PC-9 (cell line): ENCODE data around the gene EED. TPM values are rescaled to one million over a fixed set of nuclear protein-coding genes. Genes with fewer than 3 reads are reported as not detected.
A peak's percentile ranks its signal among the peaks of the same experiment; 100 is the strongest.

Experiments
- Bru-seq: library from RNA; stranded (reverse); fragments of 400-500 nt; gene quantifications from one replicate; lab custom pipeline; 2021; lab: Mats Ljungman, UMichigan
- BruChase-seq, 2 experiments: library from RNA; stranded (reverse); fragments of 400-500 nt; gene quantifications; one replicate each; lab custom pipeline; 2021; lab: Mats Ljungman, UMichigan
- BruUV-seq: library from RNA; stranded (reverse); fragments of 400-500 nt; replicated peaks from 2 replicates; lab custom pipeline; 2021; lab: Mats Ljungman, UMichigan
- CTCF ChIA-PET: fragments of 300-600 bp; sonication (Branson Sonifier 250); formaldehyde crosslinking; loops from one replicate; lab custom pipeline; 2022; ENCODE audit warnings: antibody characterized with exemption; lab: Charles Lee
- POLR2A ChIA-PET: fragments of 300-600 bp; sonication (Branson Sonifier 250); formaldehyde crosslinking; loops from one replicate; lab custom pipeline; 2022; ENCODE audit warnings: antibody characterized with exemption; ENCODE audit not compliant: unreplicated experiment; lab: Charles Lee
- DNase-seq, 2 experiments: peaks; one replicate each; pipeline versions ENCODE4 v3.0.0 to v3.0.0-alpha.2; 2015 to 2022; ENCODE audit warnings: mixed read lengths in 1 of 2
- H2AFZ ChIP-seq: fragments of 200-600 bp; sonication (generic); 2 replicates; pipeline ENCODE4 v1.8.1; 2017; ENCODE audit warnings: antibody characterized with exemption
- H3F3A ChIP-seq: fragments of 200-600 bp; sonication (generic); 2 replicates; pipeline ENCODE4 v1.8.1; 2017; ENCODE audit warnings: antibody characterized with exemption, mild to moderate bottlenecking, low read depth; ENCODE audit not compliant: insufficient read depth
- H3K27ac ChIP-seq: fragments of 200-600 bp; sonication (generic); 2 replicates; pipeline ENCODE4 v1.6.1; 2016; ENCODE audit warnings: mixed run types
- H3K27me3 ChIP-seq: fragments of 200-600 bp; sonication (generic); 2 replicates; pipeline ENCODE4 v1.6.1; 2016; ENCODE audit warnings: low read depth, mixed run types; ENCODE audit not compliant: insufficient read depth
- H3K36me3 ChIP-seq: fragments of 200-600 bp; sonication (generic); 2 replicates; pipeline ENCODE4 v1.6.1; 2016; ENCODE audit warnings: low read depth, mixed run types
- H3K4me1 ChIP-seq: fragments of 200-600 bp; sonication (generic); replicated peaks from 2 replicates; pipeline ENCODE4 v1.6.1; 2016; ENCODE audit warnings: mixed run types; ENCODE audit not compliant: insufficient read depth
- H3K4me2 ChIP-seq: fragments of 200-600 bp; sonication (generic); 2 replicates; pipeline ENCODE4 v1.6.1; 2017; ENCODE audit warnings: mixed run types
- H3K4me3 ChIP-seq: fragments of 200-600 bp; sonication (generic); 2 replicates; pipeline ENCODE4 v1.6.1; 2016; ENCODE audit warnings: mixed run types
- H3K79me2 ChIP-seq: fragments of 200-600 bp; sonication (generic); 2 replicates; pipeline ENCODE4 v1.6.1; 2017; ENCODE audit warnings: low read depth, mixed run types
- H3K9me2 ChIP-seq: fragments of 200-600 bp; sonication (generic); 2 replicates; pipeline ENCODE4 v1.8.1; 2017; ENCODE audit warnings: mild to moderate bottlenecking; ENCODE audit not compliant: insufficient read depth
- H3K9me3 ChIP-seq: fragments of 200-600 bp; sonication (generic); 2 replicates; pipeline ENCODE4 v1.8.1; 2016; ENCODE audit warnings: low read depth; ENCODE audit not compliant: insufficient read depth
- H4K20me1 ChIP-seq: fragments of 200-600 bp; sonication (generic); 2 replicates; pipeline ENCODE4 v1.8.1; 2017; ENCODE audit not compliant: insufficient read depth
- CTCF ChIP-seq: fragments of 200-600 bp; sonication (generic); conservative IDR thresholded peaks from 2 replicates; pipeline ENCODE4 v1.6.1; 2017; ENCODE audit warnings: mixed run types, antibody characterized with exemption, mild to moderate bottlenecking, moderate library complexity
- EZH2 ChIP-seq: fragments of 200-600 bp; sonication (generic); IDR thresholded peaks from 2 replicates; pipeline ENCODE4 v1.8.0; 2017; ENCODE audit warnings: antibody characterized with exemption, low read depth
- intact Hi-C: fragments of 100-400 bp; cut with micrococcal nuclease; formaldehyde crosslinking; loops from one replicate; pipeline ENCODE4 v1.10.0; 2022; ENCODE audit not compliant: unreplicated experiment
- long read RNA-seq: library from polyadenylated mRNA; stranded (forward); transcript quantifications from one replicate; pipeline ENCODE4 v2.0.0, GENCODE V29; 2022
- total RNA-seq: library from RNA; stranded (reverse); gene quantifications from 2 replicates; pipeline ENCODE4 v1.2.3, GENCODE V29; 2021

Gene EED
- total RNA-seq (33.4 and 37.4 TPM in 2 replicates), Bru-seq, nascent RNA (percentile 97 among the genes with signal in this experiment), BruChase-seq, experiment 1, labeled RNA remaining after a 2-hour chase (percentile 94 among the genes with signal in this experiment), BruChase-seq, experiment 2, labeled RNA remaining after a 6-hour chase (percentile 76 among the genes with signal in this experiment)
- long read RNA-seq, transcript EED-201 (12 exons, 2,223 nt) = major isoform, 44 of 62 reads
- long read RNA-seq, partial matches to known transcripts = 1 of 62 reads
- long read RNA-seq, other reads (novel, unspliced or antisense) = 11 of 62 reads

DNA sequence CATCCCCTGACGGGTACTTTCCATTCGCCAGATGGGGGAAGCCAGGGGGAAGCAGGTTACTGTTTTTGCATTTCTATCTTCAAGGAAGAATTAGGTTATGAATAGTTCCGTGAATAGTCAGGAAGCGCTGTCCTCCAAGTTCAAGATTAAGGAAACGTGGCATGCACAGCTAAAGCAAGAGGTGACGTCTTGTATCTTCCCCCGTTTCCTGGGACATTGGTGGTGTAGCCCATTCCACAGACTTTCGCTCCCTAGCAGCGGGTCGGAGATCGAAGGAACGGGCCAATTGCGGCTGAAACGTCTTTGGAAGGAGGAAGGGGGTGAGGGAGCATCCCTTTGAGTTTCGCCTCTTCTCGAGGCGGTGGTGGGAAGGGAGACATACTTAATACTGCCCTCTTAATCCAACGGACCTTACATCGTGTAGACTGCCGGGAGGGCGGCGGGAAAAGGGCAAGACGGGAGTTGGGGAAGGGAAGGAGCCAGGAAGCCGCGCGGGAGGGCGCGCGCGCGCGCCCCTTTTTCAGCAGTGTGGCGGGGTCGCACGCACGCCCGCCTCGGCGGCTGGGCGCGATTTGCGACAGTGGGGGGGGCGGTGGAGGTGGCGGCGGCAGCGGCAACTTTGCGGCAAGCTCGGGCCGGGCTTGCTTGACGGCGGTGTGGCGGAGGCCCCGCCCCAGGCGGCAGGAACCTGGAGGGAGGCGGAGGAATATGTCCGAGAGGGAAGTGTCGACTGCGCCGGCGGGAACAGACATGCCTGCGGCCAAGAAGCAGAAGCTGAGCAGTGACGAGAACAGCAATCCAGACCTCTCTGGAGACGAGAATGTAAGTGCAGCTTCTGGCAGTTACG is at the start of gene EED:
Gene EED (plus strand): TSS at position 232 of the 847 bp plus-strand sequence. CDS start 477 bp downstream, at position 709.
- Histone ChIP-seq H4K20me1 (peaks cover 35% of the 10 kb centered on the region), H3F3A (peaks cover 5% of the 10 kb centered on the region; the same call in 1 of the 2 replicates), H3K9me2 (no peaks in the 10 kb centered on the region), H3K36me3 (0 out of 2 replicates have a peak, but pooled peaks cover 2% of the 10 kb centered on the region), H3K4me2 (peak within 1 kb of the TSS; percentile 80), H3K4me1 (peaks cover 45% of the 10 kb centered on the region), H3K27ac (peak within 1 kb of the TSS; percentile 92), H3K79me2 (peaks cover 47% of the 10 kb centered on the region), H2AFZ (peak within 1 kb of the TSS; percentile 82), H3K27me3 (no peaks in the 10 kb centered on the region), H3K4me3 (peak within 1 kb of the TSS; percentile 67), H3K9me3 (no peaks in the 10 kb centered on the region)
- DNase-seq = peak; percentile 93 to 94
- intact Hi-C loops = loop anchor here (1.0 to 10.0 kb wide), 5 partner anchors 58 to 616 kb away; partner anchors contain the start of genes CREBZF, HIKESHI, PICALM and TMEM126B
- BruUV-seq = TSS peak; percentile 80
- POLR2A ChIA-PET = interaction anchor here (0.6 to 1.1 kb wide), 4 partner anchors 20 to 617 kb away, joined by 3 to 10 read pairs (median 6); partner anchors contain the start of gene DLG2
- CTCF ChIA-PET = no interaction called here
- TF ChIP-seq CTCF = 0 out of 2 replicates have a peak, but pooled peaks have one; percentile 18
- no peak for TF ChIP-seq EZH2

DNA sequence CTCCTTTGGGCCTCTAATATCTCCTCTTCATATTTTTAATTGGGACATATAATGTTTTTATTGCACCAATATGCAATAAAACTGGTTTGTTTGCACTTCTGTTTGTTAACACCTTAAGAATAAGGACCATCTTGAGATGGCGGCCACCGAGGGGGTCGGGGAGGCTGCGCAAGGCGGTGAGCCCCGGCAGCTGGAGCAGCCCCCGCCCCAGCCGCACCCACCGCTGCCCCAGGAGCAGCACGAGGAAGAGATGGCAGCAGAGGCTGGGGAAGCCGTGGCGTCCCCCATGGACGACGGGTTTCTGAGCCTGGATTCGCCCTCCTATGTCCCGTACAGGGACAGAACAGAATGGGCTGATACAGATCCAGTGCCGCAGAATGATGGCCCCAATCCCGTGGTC is 49.6 kb upstream of the EED start:
- no TSS peak for BruUV-seq
- Histone ChIP-seq H3K4me3 (no peak overlapping the region), H3K27me3 (no peaks in the 10 kb centered on the region), H3K9me3 (no peaks in the 10 kb centered on the region), H3K9me2 (no peaks in the 10 kb centered on the region), H3K4me2 (no peak overlapping the region), H3F3A (0 out of 2 replicates have a peak, but pooled peaks cover 4% of the 10 kb centered on the region), H3K4me1 (peaks cover 13% of the 10 kb centered on the region), H3K27ac (no peak overlapping the region), H2AFZ (no peak overlapping the region), H3K79me2 (no peaks in the 10 kb centered on the region), H3K36me3 (no peaks in the 10 kb centered on the region), H4K20me1 (no peaks in the 10 kb centered on the region)
- CTCF ChIA-PET = interaction anchor here (2.3 kb wide), 1 partner anchor 154 kb away, joined by 15 read pairs; no protein-coding TSS in a partner anchor
- TF ChIP-seq CTCF = no peak
- no peak for TF ChIP-seq EZH2
- DNase-seq = no peak
- intact Hi-C loops = no loop called here
- POLR2A ChIA-PET = no interaction called here

DNA sequence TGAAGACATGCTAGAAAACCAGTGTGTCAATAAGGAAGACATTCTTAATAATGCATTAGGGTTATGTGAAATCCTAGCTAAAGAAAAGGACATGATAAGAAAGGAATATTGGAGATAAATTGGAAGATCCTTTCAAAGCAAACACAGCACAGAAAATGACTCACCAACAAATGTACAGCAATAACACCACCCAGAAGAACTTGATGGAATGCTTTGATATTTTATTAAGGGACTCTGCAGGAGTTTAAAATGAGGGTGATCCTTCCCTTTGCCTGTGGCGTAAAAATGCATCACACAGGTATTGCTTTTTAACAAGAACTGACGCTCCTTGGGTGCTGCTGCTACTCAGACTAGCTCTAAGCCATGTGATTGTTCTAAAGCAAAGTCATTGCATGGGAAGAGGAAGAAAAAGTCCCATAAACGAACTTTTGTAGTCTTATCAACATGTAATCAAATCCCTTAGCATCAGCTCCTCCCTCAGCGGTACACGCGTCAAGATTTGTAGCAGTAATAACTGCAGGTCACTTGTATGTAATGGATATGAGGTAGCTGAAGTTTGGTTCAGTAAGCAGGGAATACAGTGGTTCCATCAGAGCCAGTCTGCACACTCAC is 48.4 kb upstream of the EED start:
- CTCF ChIA-PET = no interaction called here
- intact Hi-C loops = no loop called here
- no peak for DNase-seq
- Histone ChIP-seq H3K9me3 (no peaks in the 10 kb centered on the region), H3K27ac (no peak overlapping the region), H3K27me3 (no peaks in the 10 kb centered on the region), H3F3A (0 out of 2 replicates have a peak, but pooled peaks cover 4% of the 10 kb centered on the region), H3K4me2 (no peak overlapping the region), H2AFZ (no peak overlapping the region), H3K4me1 (peaks cover 13% of the 10 kb centered on the region), H4K20me1 (no peaks in the 10 kb centered on the region), H3K36me3 (no peaks in the 10 kb centered on the region), H3K79me2 (no peaks in the 10 kb centered on the region), H3K4me3 (no peak overlapping the region), H3K9me2 (no peaks in the 10 kb centered on the region)
- TF ChIP-seq EZH2 (no peak), CTCF (no peak)
- BruUV-seq = no TSS peak
- POLR2A ChIA-PET = no interaction called here
